ENCODE results near the gene POLR1G.

DNA sequence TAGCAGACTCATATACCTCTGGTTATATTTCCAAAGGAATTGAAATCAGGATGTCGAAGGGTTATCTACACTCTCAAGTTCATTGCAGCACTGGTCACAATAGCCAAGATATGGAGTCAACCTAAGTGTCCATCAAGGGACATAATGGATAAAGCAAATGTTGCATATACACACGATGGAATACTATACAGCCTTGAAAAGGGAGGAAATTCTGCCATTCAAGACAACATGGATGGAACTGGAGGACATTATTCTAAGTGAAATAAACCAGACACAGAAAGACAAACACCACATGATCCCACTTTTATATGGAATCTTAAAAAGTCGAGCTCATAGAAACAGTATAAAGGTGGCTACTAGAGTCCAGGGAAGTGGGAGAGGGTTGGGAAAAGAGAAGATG is 30.9 kb downstream of the POLR1G start:
- TF ChIP-seq POLR2A (IDR thresholded peaks at IDR 0.05): no peak
- TF ChIP-seq, protein P1, sequence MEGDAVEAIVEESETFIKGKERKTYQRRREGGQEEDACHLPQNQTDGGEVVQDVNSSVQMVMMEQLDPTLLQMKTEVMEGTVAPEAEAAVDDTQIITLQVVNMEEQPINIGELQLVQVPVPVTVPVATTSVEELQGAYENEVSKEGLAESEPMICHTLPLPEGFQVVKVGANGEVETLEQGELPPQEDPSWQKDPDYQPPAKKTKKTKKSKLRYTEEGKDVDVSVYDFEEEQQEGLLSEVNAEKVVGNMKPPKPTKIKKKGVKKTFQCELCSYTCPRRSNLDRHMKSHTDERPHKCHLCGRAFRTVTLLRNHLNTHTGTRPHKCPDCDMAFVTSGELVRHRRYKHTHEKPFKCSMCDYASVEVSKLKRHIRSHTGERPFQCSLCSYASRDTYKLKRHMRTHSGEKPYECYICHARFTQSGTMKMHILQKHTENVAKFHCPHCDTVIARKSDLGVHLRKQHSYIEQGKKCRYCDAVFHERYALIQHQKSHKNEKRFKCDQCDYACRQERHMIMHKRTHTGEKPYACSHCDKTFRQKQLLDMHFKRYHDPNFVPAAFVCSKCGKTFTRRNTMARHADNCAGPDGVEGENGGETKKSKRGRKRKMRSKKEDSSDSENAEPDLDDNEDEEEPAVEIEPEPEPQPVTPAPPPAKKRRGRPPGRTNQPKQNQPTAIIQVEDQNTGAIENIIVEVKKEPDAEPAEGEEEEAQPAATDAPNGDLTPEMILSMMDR (IDR thresholded peaks at IDR 0.05): no peak

All from thyroid gland (tissue), 4 donors.